GM19452 (cell line): ENCODE results near the gene KAT2B.

ENCODE experiments used
- ATAC-seq: cut with Tn5 transposase; IDR thresholded peaks from one replicate; pipeline ENCODE4 v1.9.1; 2021; ENCODE audit not compliant: unreplicated experiment

The KAT2B gene

GRCh38 chr3:20064796-20065564 lies 24.7 kb downstream of the KAT2B start:
- ATAC-seq: no peak

GRCh38 chr3:20066079-20066478 lies 25.8 kb downstream of the KAT2B start:
- no peak for ATAC-seq

- no peak for ATAC-seq
Measured at GRCh38 chr3:20066850-20067617, 26.8 kb downstream of the KAT2B start.

- ATAC-seq: no peak
Measured at GRCh38 chr3:20068512-20069177, 28.4 kb downstream of the KAT2B start.

- ATAC-seq: no peak
Measured at GRCh38 chr3:20069178-20069532, 28.9 kb downstream of the KAT2B start.

GRCh38 chr3:20071175-20071574 lies 30.9 kb downstream of the KAT2B start:
- no peak for ATAC-seq

GRCh38 chr3:20072422-20072821 lies 32.2 kb downstream of the KAT2B start:
- no peak for ATAC-seq

- no peak for ATAC-seq
Measured at GRCh38 chr3:20073068-20073467, 32.8 kb downstream of the KAT2B start.

- ATAC-seq: no peak
Measured at GRCh38 chr3:20073683-20074082, 33.4 kb downstream of the KAT2B start.

GRCh38 chr3:20074226-20075063 lies 34.2 kb downstream of the KAT2B start:
- no peak for ATAC-seq

GRCh38 chr3:20075197-20075596 lies 35.0 kb downstream of the KAT2B start:
- ATAC-seq: no peak

- no peak for ATAC-seq
Measured at GRCh38 chr3:20076296-20076997, 36.2 kb downstream of the KAT2B start.

GRCh38 chr3:20077068-20077467 lies 36.8 kb downstream of the KAT2B start:
- ATAC-seq: no peak

- ATAC-seq: no peak
Measured at GRCh38 chr3:20078194-20078714, 38.0 kb downstream of the KAT2B start.

- no peak for ATAC-seq
Measured at GRCh38 chr3:20079621-20080020, 39.4 kb downstream of the KAT2B start.

- ATAC-seq: peak; percentile 97
Measured at GRCh38 chr3:20080956-20081554, 40.8 kb downstream of the KAT2B start.

- no peak for ATAC-seq
Measured at GRCh38 chr3:20083253-20083652, 43.0 kb downstream of the KAT2B start.

GRCh38 chr3:20083953-20084352 lies 43.7 kb downstream of the KAT2B start:
- ATAC-seq: no peak

GRCh38 chr3:20091331-20092047 lies 51.2 kb downstream of the KAT2B start:
- no peak for ATAC-seq
